ENCODE results near the gene AGXT. TPM values are rescaled to one million over a fixed set of nuclear protein-coding genes. Genes with fewer than 3 reads are reported as not detected.

Gene AGXT
- polyA plus RNA-seq, 4 donors = 0.27 to 1.8 (median 0.71) TPM

GRCh38 chr2:240869956-240870875 lies 1.6 kb downstream of the AGXT start:
- 71 to 80% (median 74%) methylated on average over 15 of the region's 15 CpGs for WGBS, 3 donors
- no peaks in the 10 kb centered on the region for H3K36me3 ChIP-seq (ENCODE audit: control insufficient read depth in 3 of 3, insufficient read depth in 2 of 3, low read depth in 1 of 3, low read length in 3 of 3)
- H3K27ac ChIP-seq (ENCODE audit: low read depth in 1 of 3, low read length in 2 of 3) = no peak overlapping the region
- FAIRE-seq (no peak), DNase-seq (no peak)
- H3K27me3 ChIP-seq (ENCODE audit: control insufficient read depth in 3 of 3, insufficient read depth in 3 of 3, low read length in 3 of 3) = no peaks in the 10 kb centered on the region
- H3K9me3 ChIP-seq (ENCODE audit: control insufficient read depth in 2 of 2, insufficient read depth in 1 of 2, low read depth in 1 of 2, low read length in 1 of 2) = no peaks in the 10 kb centered on the region
- H3K4me1 ChIP-seq (ENCODE audit: control insufficient read depth in 3 of 3, insufficient read depth in 2 of 3, low read depth in 1 of 3, low read length in 2 of 3) = peaks cover 0 to 21% (median 10%) of the 10 kb centered on the region in 3 donors
- no peak overlapping the region for H3K4me3 ChIP-seq (ENCODE audit: low read depth in 1 of 3, low read length in 3 of 3)

- no peak for FAIRE-seq
- no peaks in the 10 kb centered on the region for H3K9me3 ChIP-seq (ENCODE audit: control insufficient read depth in 2 of 2, insufficient read depth in 1 of 2, low read depth in 1 of 2, low read length in 1 of 2)
- no peaks in the 10 kb centered on the region for H3K36me3 ChIP-seq (ENCODE audit: control insufficient read depth in 3 of 3, insufficient read depth in 2 of 3, low read depth in 1 of 3, low read length in 3 of 3)
- H3K27me3 ChIP-seq (ENCODE audit: control insufficient read depth in 3 of 3, insufficient read depth in 3 of 3, low read length in 3 of 3) = no peaks in the 10 kb centered on the region
- H3K4me1 ChIP-seq (ENCODE audit: control insufficient read depth in 3 of 3, insufficient read depth in 2 of 3, low read depth in 1 of 3, low read length in 2 of 3) = peaks cover 0 to 32% (median 16%) of the 10 kb centered on the region in 3 donors
- H3K27ac ChIP-seq (ENCODE audit: low read depth in 1 of 3, low read length in 2 of 3) = no peak overlapping the region
- H3K4me3 ChIP-seq (ENCODE audit: low read depth in 1 of 3, low read length in 3 of 3) = no peak overlapping the region
- WGBS, 3 donors = 74 to 86% (median 85%) methylated on average over 15 to 16 of the region's 16 CpGs
- no peak for DNase-seq
Observed at GRCh38 chr2:240871071-240871958, 2.7 kb downstream of the AGXT start.

GRCh38 chr2:240872317-240873097 lies 3.9 kb downstream of the AGXT start:
- H3K4me3 ChIP-seq (ENCODE audit: low read depth in 1 of 3, low read length in 3 of 3) = no peak overlapping the region

GRCh38 chr2:240873098-240873788 lies 4.6 kb downstream of the AGXT start:
- Histone ChIP-seq H3K27me3 (ENCODE audit: control insufficient read depth in 3 of 3, insufficient read depth in 3 of 3, low read length in 3 of 3) (no peaks in the 10 kb centered on the region), H3K9me3 (ENCODE audit: control insufficient read depth in 2 of 2, insufficient read depth in 1 of 2, low read depth in 1 of 2, low read length in 1 of 2) (no peaks in the 10 kb centered on the region), H3K4me3 (ENCODE audit: low read depth in 1 of 3, low read length in 3 of 3) (no peak overlapping the region), H3K4me1 (ENCODE audit: control insufficient read depth in 3 of 3, insufficient read depth in 2 of 3, low read depth in 1 of 3, low read length in 2 of 3) (peaks cover 0 to 42% (median 20%) of the 10 kb centered on the region in 3 donors), H3K27ac (ENCODE audit: low read depth in 1 of 3, low read length in 2 of 3) (peak overlapping the region in 1 of 3 donors; percentile 75), H3K36me3 (ENCODE audit: control insufficient read depth in 3 of 3, insufficient read depth in 2 of 3, low read depth in 1 of 3, low read length in 3 of 3) (no peaks in the 10 kb centered on the region)
- FAIRE-seq = no peak
- DNase-seq = no peak
- WGBS, 3 donors = 87 to 91% (median 90%) methylated on average over 21 of the region's 21 CpGs

More at GRCh38 chr2:240872317-240873097, 3.9 kb downstream of the AGXT start:
- 83 to 88% (median 84%) methylated on average over 14 to 17 of the region's 17 CpGs for WGBS, 3 donors
- DNase-seq (no peak), FAIRE-seq (no peak)
- Histone ChIP-seq H3K36me3 (ENCODE audit: control insufficient read depth in 3 of 3, insufficient read depth in 2 of 3, low read depth in 1 of 3, low read length in 3 of 3) (no peaks in the 10 kb centered on the region), H3K4me1 (ENCODE audit: control insufficient read depth in 3 of 3, insufficient read depth in 2 of 3, low read depth in 1 of 3, low read length in 2 of 3) (peaks cover 0 to 42% (median 20%) of the 10 kb centered on the region in 3 donors), H3K9me3 (ENCODE audit: control insufficient read depth in 2 of 2, insufficient read depth in 1 of 2, low read depth in 1 of 2, low read length in 1 of 2) (no peaks in the 10 kb centered on the region), H3K27me3 (ENCODE audit: control insufficient read depth in 3 of 3, insufficient read depth in 3 of 3, low read length in 3 of 3) (no peaks in the 10 kb centered on the region), H3K27ac (ENCODE audit: low read depth in 1 of 3, low read length in 2 of 3) (no peak overlapping the region)

- no peak overlapping the region for H3K4me3 ChIP-seq (ENCODE audit: low read depth in 1 of 3, low read length in 3 of 3)
- no peaks in the 10 kb centered on the region for H3K27me3 ChIP-seq (ENCODE audit: control insufficient read depth in 3 of 3, insufficient read depth in 3 of 3, low read length in 3 of 3)
- no peaks in the 10 kb centered on the region for H3K36me3 ChIP-seq (ENCODE audit: control insufficient read depth in 3 of 3, insufficient read depth in 2 of 3, low read depth in 1 of 3, low read length in 3 of 3)
- peaks cover 0 to 42% (median 20%) of the 10 kb centered on the region in 3 donors for H3K4me1 ChIP-seq (ENCODE audit: control insufficient read depth in 3 of 3, insufficient read depth in 2 of 3, low read depth in 1 of 3, low read length in 2 of 3)
- 33 to 65% (median 51%) methylated on average over 33 of the region's 33 CpGs for WGBS, 3 donors
- no peaks in the 10 kb centered on the region for H3K9me3 ChIP-seq (ENCODE audit: control insufficient read depth in 2 of 2, insufficient read depth in 1 of 2, low read depth in 1 of 2, low read length in 1 of 2)
- FAIRE-seq (no peak), DNase-seq (peak; percentile 87 to 94)
- peak overlapping the region in 2 of 3 donors; percentile 48 to 88 for H3K27ac ChIP-seq (ENCODE audit: low read depth in 1 of 3, low read length in 2 of 3)
Observed at GRCh38 chr2:240873805-240874714, 5.4 kb downstream of the AGXT start.

- Histone ChIP-seq H3K9me3 (ENCODE audit: control insufficient read depth in 2 of 2, insufficient read depth in 1 of 2, low read depth in 1 of 2, low read length in 1 of 2) (no peaks in the 10 kb centered on the region), H3K36me3 (ENCODE audit: control insufficient read depth in 3 of 3, insufficient read depth in 2 of 3, low read depth in 1 of 3, low read length in 3 of 3) (no peaks in the 10 kb centered on the region), H3K27ac (ENCODE audit: low read depth in 1 of 3, low read length in 2 of 3) (peak overlapping the region in 2 of 3 donors; percentile 48 to 88), H3K4me1 (ENCODE audit: control insufficient read depth in 3 of 3, insufficient read depth in 2 of 3, low read depth in 1 of 3, low read length in 2 of 3) (peaks cover 0 to 42% (median 20%) of the 10 kb centered on the region in 3 donors), H3K27me3 (ENCODE audit: control insufficient read depth in 3 of 3, insufficient read depth in 3 of 3, low read length in 3 of 3) (no peaks in the 10 kb centered on the region), H3K4me3 (ENCODE audit: low read depth in 1 of 3, low read length in 3 of 3) (no peak overlapping the region)
- DNase-seq = no peak
- no peak for FAIRE-seq
- 42 to 69% (median 65%) methylated on average over 10 to 12 of the region's 12 CpGs for WGBS, 3 donors
Observed at GRCh38 chr2:240874715-240875227, 6.1 kb downstream of the AGXT start.
